ENCODE data around the gene MTCL3.

- TF ChIP-seq CTCF (IDR thresholded peaks at IDR 0.05) (no peak), POLR2A (IDR thresholded peaks at IDR 0.05) (no peak)
Measured at GRCh38 chr6:127484212-127484863, 34.8 kb downstream of the MTCL3 start.

Measured in heart left ventricle (tissue), 13 donors.